ENCODE results near the gene ERV3-1.

DNA sequence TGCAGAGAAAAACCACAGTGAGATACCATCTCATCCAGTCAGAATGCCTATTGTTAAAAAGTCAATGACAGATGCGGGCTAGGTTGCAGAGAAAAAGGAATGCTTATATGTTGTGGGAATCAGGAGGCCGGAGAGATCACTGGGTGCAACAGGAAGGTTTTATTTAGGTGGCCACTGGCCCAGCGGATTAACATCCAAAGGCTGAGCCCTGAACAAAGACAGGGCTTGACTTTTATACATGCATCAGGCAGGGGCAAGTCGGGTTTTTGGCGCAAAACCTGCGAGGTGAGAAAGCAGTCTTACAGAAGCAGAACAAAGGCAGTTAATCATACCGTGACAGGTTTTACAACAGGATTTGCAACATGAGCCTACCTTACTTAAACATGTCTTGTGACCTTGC, 16.3 kb downstream of the ERV3-1 start:
- TF ChIP-seq, protein P1, sequence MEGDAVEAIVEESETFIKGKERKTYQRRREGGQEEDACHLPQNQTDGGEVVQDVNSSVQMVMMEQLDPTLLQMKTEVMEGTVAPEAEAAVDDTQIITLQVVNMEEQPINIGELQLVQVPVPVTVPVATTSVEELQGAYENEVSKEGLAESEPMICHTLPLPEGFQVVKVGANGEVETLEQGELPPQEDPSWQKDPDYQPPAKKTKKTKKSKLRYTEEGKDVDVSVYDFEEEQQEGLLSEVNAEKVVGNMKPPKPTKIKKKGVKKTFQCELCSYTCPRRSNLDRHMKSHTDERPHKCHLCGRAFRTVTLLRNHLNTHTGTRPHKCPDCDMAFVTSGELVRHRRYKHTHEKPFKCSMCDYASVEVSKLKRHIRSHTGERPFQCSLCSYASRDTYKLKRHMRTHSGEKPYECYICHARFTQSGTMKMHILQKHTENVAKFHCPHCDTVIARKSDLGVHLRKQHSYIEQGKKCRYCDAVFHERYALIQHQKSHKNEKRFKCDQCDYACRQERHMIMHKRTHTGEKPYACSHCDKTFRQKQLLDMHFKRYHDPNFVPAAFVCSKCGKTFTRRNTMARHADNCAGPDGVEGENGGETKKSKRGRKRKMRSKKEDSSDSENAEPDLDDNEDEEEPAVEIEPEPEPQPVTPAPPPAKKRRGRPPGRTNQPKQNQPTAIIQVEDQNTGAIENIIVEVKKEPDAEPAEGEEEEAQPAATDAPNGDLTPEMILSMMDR (IDR thresholded peaks at IDR 0.05; ENCODE audit: low read depth, low read length), result no peak
- no peak for TF ChIP-seq EZH2phosphoT487 (IDR thresholded peaks at IDR 0.05; ENCODE audit: low read depth)
